SH-SY5Y (cell line): ENCODE results near the gene GGA2.

Experiments used
- GATA2 ChIP-seq: IDR thresholded peaks from 2 replicates; pipeline ENCODE4 v1.6.1; 2011; ENCODE audit warnings: mild to moderate bottlenecking, low read depth, low read length
- GATA3 ChIP-seq: IDR thresholded peaks from 2 replicates; pipeline ENCODE4 v1.6.1; 2011; ENCODE audit warnings: low read depth, mild to moderate bottlenecking, low read length, moderate library complexity

GGA2 gene

GRCh38 chr16:23534868-23535860, 24.9 kb upstream of the GGA2 start:
- TF ChIP-seq GATA3 (no peak), GATA2 (no peak)

- TF ChIP-seq GATA3 (no peak), GATA2 (no peak)
Measured at GRCh38 chr16:23532448-23532847, 22.2 kb upstream of the GGA2 start.

GRCh38 chr16:23530062-23530461, 19.8 kb upstream of the GGA2 start:
- TF ChIP-seq GATA3 (no peak), GATA2 (no peak)

DNA sequence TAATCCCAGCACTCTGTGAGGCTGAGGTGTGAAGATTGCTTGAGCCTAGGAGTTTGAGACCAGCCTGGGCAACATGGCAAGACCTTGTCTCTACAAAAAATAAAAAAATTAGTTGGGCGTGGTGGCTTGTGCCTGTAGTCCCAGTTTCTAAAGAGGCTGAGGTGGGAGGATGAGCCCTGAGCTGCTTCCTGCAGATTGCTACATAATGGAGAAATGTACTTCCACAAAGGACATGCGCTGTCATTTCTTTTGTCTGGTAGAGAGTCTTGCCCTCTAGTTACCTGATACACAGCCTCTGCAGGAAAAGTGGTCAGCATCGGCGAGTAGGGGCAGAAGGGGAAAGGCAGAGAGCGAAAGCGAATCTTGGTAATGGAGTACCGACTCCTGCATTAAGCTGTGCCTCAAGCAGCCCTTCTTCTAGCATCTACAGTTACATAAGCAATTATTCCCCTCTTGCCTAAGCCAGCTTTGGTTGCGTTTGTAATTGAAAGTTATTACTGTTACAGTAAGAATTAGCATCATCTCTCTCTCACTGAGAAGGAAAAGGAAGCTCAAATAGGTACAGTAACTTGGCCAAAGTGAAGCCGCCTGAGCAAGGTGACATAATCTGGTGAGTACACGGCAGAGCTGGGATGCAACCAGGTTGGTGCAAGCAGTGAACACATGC, 18.5 kb upstream of the GGA2 start:
- TF ChIP-seq GATA2, result no peak
- no peak for TF ChIP-seq GATA3

DNA sequence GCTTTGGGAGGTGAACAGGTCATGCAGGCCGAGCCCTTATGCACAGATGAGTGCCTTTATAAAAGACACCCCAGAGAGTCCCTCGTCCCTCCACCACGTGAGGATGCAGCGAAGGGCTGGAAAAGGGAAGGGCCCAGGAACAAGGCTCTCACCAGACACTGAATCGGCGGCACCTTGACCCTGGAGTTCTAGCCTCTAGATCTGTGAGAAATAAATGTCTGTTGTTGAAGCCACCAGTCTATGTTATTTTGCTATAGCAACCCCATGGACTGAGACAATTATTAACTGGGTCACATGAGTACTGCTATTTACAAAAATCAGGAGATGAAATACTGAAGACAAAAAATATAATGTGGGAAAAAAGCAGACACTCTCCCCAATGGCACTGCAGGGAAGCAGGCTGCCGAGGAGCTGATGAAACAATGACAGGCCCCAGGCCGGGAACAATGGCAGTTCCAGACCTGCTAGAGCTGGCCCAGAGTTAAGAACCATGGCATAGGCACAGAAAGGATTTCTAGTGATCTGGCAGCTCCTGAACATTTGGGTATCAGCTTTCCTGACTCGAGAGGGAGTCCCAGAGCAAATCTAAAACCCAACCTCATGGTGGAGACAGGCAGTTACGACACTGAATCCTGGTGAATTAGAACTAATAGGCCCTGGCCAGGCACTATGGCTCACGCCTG, 17.8 kb upstream of the GGA2 start:
- TF ChIP-seq GATA2 (no peak), GATA3 (no peak)

- no peak for TF ChIP-seq GATA2
- TF ChIP-seq GATA3, result no peak
Measured at GRCh38 chr16:23524886-23525285, 14.6 kb upstream of the GGA2 start.

GRCh38 chr16:23523876-23524385, 13.6 kb upstream of the GGA2 start:
- no peak for TF ChIP-seq GATA3
- no peak for TF ChIP-seq GATA2

- TF ChIP-seq GATA3, result no peak
- no peak for TF ChIP-seq GATA2
Measured at GRCh38 chr16:23523321-23523720, 13.0 kb upstream of the GGA2 start.

DNA sequence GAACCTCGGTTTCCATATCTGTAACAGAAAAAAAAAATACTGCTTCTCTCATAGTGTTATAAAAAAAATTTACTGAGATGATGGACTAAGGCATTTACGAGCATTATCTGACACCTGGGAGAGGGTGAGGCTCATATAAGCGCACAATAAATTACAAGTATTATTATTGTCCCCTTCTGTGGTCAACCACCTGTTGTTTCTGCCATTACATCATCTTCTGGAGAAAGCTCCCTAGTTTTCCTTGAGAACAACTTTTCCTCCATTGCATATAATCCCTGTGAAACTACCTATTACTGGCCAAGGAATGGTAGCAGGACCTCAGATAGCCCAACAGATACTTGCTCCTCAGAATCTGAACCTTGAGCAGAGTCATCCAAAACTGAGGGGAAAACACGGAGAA, 11.7 kb upstream of the GGA2 start:
- TF ChIP-seq GATA3, result no peak
- TF ChIP-seq GATA2, result no peak

- TF ChIP-seq GATA2 (no peak), GATA3 (no peak)
Measured at GRCh38 chr16:23521037-23521743, 10.9 kb upstream of the GGA2 start.

DNA sequence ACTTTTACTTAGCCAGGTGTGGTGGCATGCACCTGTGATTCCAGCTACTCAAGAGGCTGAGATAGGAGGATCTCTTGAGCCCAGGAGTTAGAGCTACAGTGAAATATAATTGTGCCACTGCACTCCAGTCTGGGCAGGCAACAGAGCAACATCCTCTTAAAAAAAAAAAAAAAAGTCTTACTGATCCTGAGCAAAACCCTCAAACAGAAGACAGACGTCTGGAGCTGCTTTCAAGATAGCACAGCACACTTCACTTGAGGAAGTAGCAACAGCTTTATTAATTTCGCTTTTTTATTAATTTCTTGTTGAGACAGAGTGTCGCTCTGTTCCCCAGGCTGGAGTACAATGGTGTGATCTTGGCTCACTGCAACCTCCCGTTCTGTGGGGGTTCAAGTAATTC, 10.2 kb upstream of the GGA2 start:
- no peak for TF ChIP-seq GATA3
- no peak for TF ChIP-seq GATA2

- TF ChIP-seq GATA2 (no peak), GATA3 (no peak)
Measured at GRCh38 chr16:23519282-23519681, 9.0 kb upstream of the GGA2 start.

GRCh38 chr16:23518435-23518891, 8.2 kb upstream of the GGA2 start:
- TF ChIP-seq GATA3, result no peak
- no peak for TF ChIP-seq GATA2

DNA sequence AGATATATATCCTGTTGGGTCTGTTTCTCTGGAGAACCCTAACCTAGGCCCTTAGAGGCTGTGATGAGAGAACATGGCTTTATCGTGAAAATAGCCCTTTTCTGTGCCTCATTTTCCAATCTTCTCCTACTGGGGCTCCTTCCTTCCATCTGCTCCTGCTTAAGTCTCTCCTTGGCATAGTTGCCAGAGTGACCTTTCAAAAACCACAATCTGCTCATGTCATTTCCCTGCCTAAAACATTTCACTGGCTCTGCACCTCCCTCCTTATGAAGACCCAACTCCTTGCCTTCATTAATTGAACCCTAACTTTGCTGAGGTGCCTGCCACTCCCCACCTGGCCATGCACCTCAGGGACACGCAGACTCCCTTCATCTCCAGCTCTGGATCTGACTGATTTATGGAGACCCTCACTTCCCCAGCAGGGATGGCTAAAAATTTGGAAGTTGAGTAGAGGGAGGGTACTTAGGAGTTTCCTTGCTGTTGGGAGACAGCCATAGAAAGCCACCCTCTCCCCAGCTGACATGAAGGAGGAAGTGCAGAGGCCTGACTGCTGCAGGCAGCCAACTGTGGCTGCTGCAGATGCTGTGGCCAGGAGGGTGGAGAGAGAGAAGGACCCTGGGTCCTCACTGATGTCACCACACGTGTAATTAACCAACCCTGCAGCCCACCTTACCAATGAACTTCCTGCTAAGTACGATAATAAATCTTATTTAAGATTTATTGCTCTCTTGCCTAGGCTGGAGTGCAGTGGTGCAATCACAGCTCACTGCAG, 6.3 kb upstream of the GGA2 start:
- no peak for TF ChIP-seq GATA3
- no peak for TF ChIP-seq GATA2
